GM21717 (cell line): ENCODE data around the gene PRR20A.
"Not testable (repeated sequence)": the region's sequence is repeated elsewhere in the genome, so short reads cannot be mapped to it uniquely, and the experiment has no call there.

ENCODE experiments used
- ATAC-seq: cut with Tn5 transposase; IDR thresholded peaks from one replicate; pipeline ENCODE4 v1.9.1; 2021; ENCODE audit warnings: mild to moderate bottlenecking, moderate library complexity; ENCODE audit not compliant: unreplicated experiment

Gene PRR20A

GRCh38 chr13:57140235-57140968 is at the start of gene PRR20A:
PRR20A (plus strand) TSS chr13:57140918; CDS start chr13:57141305, 387 bp downstream.
- not testable (repeated sequence) for ATAC-seq

GRCh38 chr13:57114945-57115344 is 25.8 kb upstream of the PRR20A start:
- ATAC-seq = no peak

DNA sequence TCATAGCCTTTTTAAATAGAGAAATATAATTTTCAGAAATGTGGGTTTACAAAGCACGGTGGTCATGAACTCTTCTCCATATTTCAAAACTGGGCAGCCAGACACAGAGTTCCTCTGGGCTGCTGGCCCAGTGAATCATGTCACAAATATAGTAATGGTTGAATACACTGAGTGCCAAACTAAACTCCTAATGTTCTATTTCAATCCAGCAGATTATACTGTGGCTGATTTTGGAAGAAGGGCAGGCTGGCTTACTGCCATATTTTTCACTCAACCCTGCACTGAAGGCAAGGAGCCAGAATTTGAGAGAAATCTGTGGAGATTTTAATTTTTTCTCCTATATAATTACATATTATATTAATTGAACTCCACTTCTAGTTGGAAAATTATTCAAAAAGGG is 17.0 kb upstream of the PRR20A start:
- ATAC-seq = no peak

DNA sequence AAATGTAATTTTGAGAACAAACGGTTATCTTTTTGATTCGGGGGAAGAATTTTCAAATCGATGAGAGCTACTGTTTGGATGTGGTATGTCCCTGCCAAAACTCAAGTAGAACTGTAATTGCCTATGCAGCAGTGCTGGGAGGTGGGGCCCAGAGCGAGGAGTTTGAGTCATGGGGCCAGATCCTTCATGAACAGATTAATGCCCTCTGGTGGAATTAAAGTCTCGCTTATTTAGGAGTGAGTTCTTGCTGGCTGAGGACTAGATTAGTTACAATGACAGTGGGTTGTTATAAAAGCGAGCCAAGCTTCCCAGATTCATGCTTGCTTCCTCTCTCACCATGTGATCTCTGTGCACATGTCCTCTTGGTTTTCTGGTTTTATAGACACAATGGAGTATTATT is 11.8 kb upstream of the PRR20A start:
- no peak for ATAC-seq

- ATAC-seq = no peak
These were observed 4.6 kb upstream of the PRR20A start for GRCh38 chr13:57136093-57136492.

GRCh38 chr13:57137585-57137984 is 3.1 kb upstream of the PRR20A start:
- no peak for ATAC-seq

GRCh38 chr13:57138988-57139387 is 1.7 kb upstream of the PRR20A start:
- ATAC-seq = no peak

GRCh38 chr13:57139781-57140180 is 937 bp upstream of the PRR20A start:
- ATAC-seq = not testable (repeated sequence)

- not testable (repeated sequence) for ATAC-seq
These were observed 6.5 kb downstream of the PRR20A start, which contains the start of gene PRR20B for GRCh38 chr13:57147188-57147587. PRR20B (plus strand) TSS chr13:57147488; CDS start chr13:57147875, 387 bp downstream.

DNA sequence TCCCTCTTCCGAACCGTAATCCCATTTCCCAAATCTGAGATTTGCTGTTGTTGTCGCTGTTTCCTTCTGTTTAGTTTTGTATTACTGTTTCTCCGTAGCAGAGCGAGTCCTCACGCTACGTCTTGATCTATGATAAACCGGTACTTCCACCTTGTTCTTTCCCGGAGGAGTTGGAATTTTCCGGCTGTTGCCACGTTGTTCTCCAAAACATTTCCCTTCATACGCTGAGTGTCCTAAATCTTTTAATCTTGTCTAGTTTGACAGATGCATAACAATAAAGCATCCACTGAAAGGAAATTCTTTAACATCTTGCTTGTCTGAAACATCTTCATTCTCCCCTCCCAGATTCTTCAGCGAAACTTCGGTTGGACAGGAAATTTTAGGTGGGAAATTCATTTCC is 7.4 kb downstream of the PRR20A start:
- ATAC-seq = not testable (repeated sequence)

DNA sequence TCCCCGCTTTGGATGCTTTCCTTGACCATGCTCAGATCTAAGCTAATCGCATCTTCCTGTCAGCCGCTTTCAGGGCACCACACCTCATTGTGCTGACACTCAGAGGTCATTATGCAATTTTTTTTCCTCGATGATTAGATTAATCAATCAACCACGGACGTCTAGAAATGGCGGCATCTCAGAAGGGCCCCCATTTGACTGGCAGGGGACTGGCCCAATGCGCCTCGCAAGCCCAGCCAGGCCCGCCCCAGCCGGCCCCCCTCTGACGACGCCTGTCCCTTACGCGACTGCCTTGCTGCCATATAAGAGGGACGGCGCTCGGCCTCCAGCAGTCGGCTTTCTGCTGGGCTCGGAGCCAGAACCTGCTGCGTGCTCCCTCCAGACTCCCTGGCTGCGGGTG is 13.0 kb downstream of the PRR20A start, which contains the start of gene PRR20C:
Gene PRR20C (plus strand): TSS at position 301 of the 400 bp plus-strand sequence. CDS start 387 bp downstream, outside the sequence.
- not testable (repeated sequence) for ATAC-seq

GRCh38 chr13:57160332-57160731 is 19.6 kb downstream of the PRR20A start, which contains the start of gene PRR20D:
PRR20D (plus strand) TSS chr13:57160632; CDS start chr13:57161019, 387 bp downstream.
- not testable (repeated sequence) for ATAC-seq

GRCh38 chr13:57166897-57167296 is 26.2 kb downstream of the PRR20A start, which contains the start of gene PRR20E:
PRR20E (plus strand) TSS chr13:57167197; CDS start chr13:57167584, 387 bp downstream.
- not testable (repeated sequence) for ATAC-seq

DNA sequence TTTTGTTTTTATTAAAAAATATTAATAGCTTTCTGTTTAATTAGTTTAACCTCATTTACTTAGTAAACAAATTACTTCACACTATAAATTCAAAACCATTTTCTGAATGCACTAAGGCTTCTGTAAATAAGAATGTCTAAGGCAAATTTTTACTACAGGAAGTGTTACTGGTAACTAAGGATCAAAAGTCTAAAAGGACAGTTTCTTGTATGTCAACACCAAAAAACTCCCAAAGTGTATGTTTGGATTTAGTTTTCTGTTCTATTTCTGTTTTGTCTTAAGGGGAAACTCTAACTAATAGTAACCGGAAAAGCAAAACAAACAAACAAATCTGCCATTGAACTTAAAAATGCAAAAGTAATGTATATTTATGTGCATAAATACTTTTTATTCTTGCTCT is 50.9 kb downstream of the PRR20A start:
- no peak for ATAC-seq
